ENCODE measurements around the gene PPARG. TPM values are rescaled to one million over a fixed set of nuclear protein-coding genes. Genes with fewer than 3 reads are reported as not detected.
A peak's percentile ranks its signal among the peaks of the same experiment; 100 is the strongest.
"Not testable (repeated sequence)": the region's sequence is repeated elsewhere in the genome, so short reads cannot be mapped to it uniquely, and the experiment has no call there.

Gene PPARG
- total RNA-seq, 1 donor, result 4.7 TPM

- H3K4me3 ChIP-seq (ENCODE audit: low read depth, low read length), result no peak overlapping the region
- TF ChIP-seq CTCF (IDR thresholded peaks at IDR 0.05; ENCODE audit: insufficient read depth, low read depth, low read length), result no peak
- peak; percentile 68 for DNase-seq (ENCODE audit: low read depth)
Observed at GRCh38 chr3:12444582-12445471, 156.0 kb downstream of the PPARG start.

GRCh38 chr3:12445523-12446240 is 156.8 kb downstream of the PPARG start:
- TF ChIP-seq CTCF (IDR thresholded peaks at IDR 0.05; ENCODE audit: insufficient read depth, low read depth, low read length), result no peak
- DNase-seq (ENCODE audit: low read depth), result no peak
- H3K4me3 ChIP-seq (ENCODE audit: low read depth, low read length), result no peak overlapping the region

GRCh38 chr3:12446298-12446697 is 157.4 kb downstream of the PPARG start:
- no peak overlapping the region for H3K4me3 ChIP-seq (ENCODE audit: low read depth, low read length)
- no peak for DNase-seq (ENCODE audit: low read depth)
- TF ChIP-seq CTCF (IDR thresholded peaks at IDR 0.05; ENCODE audit: insufficient read depth, low read depth, low read length), result no peak

- no peak for DNase-seq (ENCODE audit: low read depth)
- no peak overlapping the region for H3K4me3 ChIP-seq (ENCODE audit: low read depth, low read length)
- TF ChIP-seq CTCF (IDR thresholded peaks at IDR 0.05; ENCODE audit: insufficient read depth, low read depth, low read length), result no peak
Observed at GRCh38 chr3:12447075-12447474, 158.2 kb downstream of the PPARG start.

GRCh38 chr3:12448404-12449202 is 159.7 kb downstream of the PPARG start:
- not testable (repeated sequence) for DNase-seq (ENCODE audit: low read depth); H3K4me3 ChIP-seq (ENCODE audit: low read depth, low read length)

- DNase-seq (ENCODE audit: low read depth), result no peak
- no peak overlapping the region for H3K4me3 ChIP-seq (ENCODE audit: low read depth, low read length)
- no peak for TF ChIP-seq CTCF (IDR thresholded peaks at IDR 0.05; ENCODE audit: insufficient read depth, low read depth, low read length)
Observed at GRCh38 chr3:12449889-12450682, 161.2 kb downstream of the PPARG start.

Measured in fibroblast of villous mesenchyme (primary cell).